Left hindlimb (tissue), 1 donor: ENCODE results near the gene ZNF609.

Source experiments
- DNase-seq: peaks from one replicate; pipeline ENCODE4 v3.0.0-alpha.2; 2018

ZNF609 gene, protein sequence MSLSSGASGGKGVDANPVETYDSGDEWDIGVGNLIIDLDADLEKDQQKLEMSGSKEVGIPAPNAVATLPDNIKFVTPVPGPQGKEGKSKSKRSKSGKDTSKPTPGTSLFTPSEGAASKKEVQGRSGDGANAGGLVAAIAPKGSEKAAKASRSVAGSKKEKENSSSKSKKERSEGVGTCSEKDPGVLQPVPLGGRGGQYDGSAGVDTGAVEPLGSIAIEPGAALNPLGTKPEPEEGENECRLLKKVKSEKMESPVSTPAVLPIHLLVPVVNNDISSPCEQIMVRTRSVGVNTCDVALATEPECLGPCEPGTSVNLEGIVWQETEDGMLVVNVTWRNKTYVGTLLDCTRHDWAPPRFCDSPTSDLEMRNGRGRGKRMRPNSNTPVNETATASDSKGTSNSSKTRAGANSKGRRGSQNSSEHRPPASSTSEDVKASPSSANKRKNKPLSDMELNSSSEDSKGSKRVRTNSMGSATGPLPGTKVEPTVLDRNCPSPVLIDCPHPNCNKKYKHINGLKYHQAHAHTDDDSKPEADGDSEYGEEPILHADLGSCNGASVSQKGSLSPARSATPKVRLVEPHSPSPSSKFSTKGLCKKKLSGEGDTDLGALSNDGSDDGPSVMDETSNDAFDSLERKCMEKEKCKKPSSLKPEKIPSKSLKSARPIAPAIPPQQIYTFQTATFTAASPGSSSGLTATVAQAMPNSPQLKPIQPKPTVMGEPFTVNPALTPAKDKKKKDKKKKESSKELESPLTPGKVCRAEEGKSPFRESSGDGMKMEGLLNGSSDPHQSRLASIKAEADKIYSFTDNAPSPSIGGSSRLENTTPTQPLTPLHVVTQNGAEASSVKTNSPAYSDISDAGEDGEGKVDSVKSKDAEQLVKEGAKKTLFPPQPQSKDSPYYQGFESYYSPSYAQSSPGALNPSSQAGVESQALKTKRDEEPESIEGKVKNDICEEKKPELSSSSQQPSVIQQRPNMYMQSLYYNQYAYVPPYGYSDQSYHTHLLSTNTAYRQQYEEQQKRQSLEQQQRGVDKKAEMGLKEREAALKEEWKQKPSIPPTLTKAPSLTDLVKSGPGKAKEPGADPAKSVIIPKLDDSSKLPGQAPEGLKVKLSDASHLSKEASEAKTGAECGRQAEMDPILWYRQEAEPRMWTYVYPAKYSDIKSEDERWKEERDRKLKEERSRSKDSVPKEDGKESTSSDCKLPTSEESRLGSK (N-terminal part only)

DNA sequence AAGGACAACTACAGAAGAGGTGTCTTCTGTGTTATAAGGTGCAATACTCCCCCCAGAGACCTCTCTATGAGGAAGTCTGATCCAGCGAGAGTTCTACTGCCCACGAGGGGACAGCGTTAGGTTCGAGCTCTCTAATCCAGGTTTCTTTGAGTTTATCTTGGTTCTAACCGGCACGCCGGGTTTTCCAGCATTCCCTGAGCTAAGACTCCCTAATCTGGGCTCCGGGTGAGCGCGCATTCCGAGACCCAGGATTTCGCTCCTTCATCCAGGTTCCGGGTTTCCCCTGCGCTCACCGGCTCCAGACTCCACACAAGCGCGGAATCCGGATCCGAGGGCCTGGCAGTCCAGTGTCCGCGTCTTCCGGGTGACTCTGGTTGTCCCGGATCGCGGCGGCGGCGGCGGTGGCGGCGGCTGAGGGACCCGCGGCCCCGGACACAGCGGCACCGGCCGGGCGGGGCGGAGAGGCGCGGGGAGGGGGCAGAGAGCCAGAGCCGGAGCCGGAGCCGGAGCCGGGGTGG lies at the start of gene ZNF609:
ZNF609 (plus strand) TSS at position 373 of the 518 bp plus-strand sequence. CDS start 38,842 bp downstream, outside the sequence.
- peak; percentile 97 for DNase-seq

DNA sequence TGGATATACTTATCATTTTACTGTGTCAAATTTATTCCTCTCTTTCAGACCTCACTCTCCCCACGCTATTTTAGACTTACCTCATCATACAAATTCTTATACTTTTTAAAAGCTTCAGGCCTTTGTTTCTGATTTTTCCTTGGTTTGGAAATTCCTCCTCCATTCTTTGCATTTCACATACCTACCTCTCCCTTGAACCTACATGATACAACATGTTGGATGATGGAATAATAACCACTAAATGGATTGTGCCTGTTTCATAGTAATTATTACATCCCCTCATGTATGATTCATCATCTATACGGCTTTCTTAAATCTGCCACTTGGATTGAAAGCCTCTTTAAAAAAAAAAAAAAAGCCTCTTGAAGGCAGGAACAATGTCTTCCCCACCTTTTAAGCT lies 48.2 kb upstream of the ZNF609 start:
- DNase-seq: no peak

DNA sequence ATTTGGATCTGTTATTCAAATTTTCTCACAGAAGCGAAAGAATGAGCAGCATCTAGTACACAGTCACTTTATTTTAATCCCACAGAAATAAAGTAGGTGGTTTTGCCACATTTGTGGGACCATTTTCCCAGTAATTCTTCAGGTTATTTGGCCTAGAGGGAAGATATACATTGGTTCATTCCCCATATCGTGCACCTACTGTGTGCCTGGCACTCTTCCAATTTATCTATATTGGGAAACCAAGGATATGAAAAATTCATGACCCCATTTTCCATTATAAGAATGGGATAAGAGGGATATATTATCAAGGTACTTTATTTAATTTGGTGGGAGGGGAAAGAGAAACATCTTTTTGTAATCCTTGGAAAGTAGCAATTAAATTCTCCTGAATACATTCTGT lies 37.7 kb upstream of the ZNF609 start:
- no peak for DNase-seq

DNA sequence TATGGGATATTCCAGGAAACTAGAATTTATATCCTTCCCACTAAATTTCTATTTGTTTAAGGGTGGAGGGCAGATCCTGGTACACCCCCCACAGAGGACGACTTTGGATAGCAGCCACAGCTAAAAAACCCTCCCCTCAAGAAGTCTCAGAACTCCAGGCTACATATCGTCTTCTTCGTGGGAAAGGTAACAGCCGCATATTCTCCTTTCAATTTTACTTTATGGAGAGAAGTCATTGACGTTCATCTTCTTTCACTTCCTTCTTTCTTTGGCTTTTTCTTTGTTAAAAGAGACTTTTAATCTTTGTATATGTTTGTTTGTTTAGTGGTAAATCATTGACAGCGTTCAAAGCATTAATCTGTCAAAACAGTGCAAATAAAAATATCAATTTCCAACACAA lies 36.4 kb upstream of the ZNF609 start:
- no peak for DNase-seq

DNA sequence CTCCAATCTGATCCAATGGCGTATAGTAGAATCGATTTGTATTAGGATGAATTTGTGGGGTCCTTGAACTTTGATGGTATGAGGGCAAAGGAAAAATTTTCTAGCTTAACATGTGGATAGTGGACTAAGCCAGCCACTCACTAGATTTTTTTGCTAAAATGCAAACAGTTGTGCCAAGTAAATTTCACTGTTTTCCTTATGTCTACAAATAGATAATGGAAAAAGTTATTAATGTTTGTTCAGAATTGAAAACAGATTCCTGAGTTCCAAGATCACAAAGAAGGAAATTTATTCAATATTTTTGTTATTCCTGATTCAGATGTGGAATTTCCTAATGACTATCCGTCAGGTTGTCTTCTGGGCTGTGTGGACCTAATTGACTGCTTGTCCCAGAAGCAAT lies 35.2 kb upstream of the ZNF609 start:
- no peak for DNase-seq

DNA sequence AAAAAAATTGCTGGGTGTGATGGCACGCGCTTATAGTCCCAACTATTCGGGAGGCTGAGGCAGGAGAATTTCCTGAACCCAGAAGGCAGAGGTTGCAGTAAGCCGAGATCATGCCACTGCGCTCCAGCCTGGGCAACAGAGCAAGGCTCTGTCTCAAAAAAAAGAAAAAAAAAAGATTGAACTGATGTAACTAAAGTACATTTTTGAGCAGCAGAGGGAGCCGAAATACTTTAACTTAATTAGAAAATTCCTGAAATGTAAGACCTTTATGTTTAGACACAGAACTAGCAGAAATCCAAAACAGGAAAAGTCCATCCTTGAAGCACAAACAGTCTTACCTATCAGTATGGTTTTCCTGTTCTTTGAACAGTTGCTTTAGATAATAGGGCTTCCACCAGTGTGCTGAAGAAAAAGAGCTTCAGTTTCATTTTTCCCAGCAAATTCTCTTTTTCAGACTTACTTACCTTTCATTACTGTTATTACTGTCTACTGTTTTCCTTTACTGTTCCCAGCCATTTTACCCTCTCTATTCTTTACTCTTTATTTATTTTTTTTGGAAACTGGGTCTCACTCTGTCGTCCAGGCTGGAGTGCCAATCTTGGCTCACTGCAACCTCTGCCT lies 33.4 kb upstream of the ZNF609 start:
- DNase-seq: no peak

DNA sequence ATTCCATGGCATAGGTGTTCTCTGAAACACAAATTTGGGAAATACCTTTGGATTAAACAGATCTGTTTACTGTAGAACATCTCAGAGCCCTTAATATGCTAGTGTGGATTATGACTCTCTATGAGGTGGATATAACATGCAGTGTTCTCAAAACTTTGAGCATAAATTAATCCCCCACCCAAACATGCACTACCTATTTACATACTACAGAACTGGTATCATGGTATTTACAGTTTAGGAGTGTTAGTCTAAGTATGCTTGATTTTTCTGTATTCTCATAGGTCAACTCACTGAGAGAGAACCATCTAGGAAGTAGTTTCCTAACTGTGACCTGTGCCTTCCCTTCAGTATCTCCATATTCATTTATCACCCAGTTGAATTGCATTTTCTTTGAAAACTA lies 30.9 kb upstream of the ZNF609 start:
- DNase-seq: no peak

DNA sequence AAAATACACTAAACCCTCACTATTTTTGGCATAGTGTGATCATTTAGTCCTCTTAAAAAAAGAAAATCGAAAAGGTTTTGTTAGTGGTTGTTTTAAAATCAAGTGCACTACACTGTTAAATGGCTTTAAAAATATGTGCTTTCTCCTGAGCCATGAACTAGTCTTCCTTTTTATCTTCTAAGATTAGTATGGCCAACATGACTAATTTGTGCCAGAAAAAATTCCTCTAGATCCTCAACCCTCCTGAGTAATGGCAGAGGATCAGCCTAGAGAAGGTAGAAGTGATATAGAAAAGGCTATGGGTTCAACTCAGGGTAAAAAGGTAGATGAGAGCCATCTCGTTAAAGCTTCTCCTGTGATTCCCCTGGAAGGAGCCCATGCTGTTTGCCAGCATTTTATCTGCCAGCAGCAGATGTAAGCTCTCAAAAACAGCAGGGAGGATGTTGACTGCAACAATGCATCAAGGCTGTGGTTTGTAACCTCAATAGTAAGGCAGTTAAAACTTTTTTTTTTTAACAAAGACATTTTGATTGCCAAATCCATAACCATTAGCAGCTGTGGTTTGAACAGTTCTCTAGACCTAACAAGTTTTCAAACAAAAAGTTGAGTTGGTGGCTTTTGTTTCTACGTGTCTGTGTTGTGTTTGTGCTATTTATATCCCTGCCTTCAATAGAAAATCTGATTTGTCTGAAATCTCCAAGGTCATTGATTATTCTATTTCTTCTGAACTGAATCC lies 30.2 kb upstream of the ZNF609 start:
- DNase-seq: no peak

DNA sequence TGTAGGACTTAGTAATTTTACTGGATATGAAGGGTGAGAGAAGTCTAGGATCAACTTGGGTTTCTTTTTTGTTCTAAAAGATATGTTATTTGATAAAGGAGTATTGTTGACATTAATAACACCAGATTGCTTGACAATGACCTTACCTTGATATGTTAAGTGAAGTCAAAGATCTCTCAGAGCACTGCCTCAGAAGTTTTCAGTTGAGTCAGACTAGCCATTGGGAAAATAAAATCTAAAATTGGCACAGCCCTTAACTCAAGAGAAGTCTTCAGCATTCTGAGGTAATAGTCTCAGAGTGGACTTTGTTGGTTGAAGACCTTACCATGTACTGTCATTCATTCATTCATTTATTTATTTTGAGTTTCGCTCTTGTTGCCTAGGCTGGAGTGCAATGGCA lies 22.4 kb upstream of the ZNF609 start:
- DNase-seq: no peak

DNA sequence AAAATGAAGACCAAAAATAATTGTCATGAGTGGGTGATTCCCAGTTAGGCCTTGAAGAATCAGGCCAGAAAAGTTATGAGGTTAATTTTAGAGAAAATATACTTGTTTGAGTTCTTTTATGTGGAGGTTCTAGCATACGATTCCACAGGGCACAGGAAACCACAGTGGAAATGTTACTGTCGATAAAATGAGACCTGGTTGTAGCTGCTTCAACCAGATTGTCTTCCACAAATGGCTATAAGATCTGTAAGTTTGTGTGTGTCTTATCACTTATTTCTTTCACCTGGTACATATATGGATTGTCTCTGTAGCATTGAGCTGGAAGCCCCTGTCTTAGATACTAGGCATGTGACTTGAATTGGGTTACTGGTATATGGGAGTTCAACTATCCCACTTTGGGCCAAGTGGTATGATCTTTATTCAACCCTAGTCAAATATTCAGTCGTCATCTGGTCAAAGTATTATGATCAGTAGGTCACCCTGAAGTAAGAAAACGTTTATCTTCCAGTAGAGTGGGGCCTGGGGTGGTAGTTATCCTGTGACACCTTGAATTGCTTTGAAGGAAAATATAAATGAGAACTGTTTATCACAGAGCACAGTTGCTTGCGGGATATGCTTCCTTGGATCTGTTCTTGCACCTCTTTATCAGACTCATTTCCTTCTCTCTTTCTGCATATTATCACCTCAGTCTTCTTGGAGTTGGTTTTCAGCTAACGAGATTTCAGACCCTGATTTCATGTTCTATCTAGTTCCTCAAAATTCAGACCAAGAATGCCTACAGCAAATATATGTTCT lies 21.5 kb upstream of the ZNF609 start:
- DNase-seq: no peak

DNA sequence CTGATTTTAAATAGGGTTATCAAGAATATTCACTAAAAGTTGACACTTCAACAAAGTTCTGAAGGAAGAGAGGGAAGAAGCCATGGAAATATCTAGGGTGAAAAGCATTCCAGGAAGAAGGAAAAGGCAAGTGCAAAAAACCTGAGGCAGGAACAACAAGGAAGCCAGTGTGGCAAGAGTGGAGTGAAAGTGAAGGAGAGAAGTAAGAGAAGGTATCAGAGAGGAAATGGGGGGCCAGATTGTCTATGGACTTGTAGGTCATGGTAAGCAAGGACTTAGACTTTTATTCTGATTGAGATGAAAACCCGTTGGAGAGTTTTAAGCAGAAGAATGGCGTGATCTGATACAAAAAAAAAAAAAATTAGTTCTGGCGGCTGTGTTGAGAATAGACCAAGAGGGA lies 18.5 kb upstream of the ZNF609 start:
- no peak for DNase-seq

DNA sequence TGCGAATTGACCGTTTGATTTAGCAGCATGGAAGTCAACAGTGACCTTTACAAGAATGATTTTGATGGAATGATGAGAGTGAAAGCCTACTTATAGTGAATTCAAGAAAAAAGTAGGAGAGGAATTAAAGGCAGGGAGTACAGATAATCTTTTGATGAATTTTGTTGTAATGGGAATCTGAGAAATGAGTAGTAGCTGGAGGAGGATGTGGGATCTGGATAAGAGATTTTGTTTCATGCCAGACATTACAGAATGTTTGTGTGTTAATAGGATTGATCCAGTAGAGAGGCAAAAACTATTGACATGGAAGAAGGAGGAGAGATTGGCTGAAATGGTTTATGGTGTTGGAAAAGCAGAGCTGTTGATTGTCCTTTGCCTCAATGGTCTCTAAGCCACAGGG lies 17.4 kb upstream of the ZNF609 start:
- DNase-seq: no peak

DNA sequence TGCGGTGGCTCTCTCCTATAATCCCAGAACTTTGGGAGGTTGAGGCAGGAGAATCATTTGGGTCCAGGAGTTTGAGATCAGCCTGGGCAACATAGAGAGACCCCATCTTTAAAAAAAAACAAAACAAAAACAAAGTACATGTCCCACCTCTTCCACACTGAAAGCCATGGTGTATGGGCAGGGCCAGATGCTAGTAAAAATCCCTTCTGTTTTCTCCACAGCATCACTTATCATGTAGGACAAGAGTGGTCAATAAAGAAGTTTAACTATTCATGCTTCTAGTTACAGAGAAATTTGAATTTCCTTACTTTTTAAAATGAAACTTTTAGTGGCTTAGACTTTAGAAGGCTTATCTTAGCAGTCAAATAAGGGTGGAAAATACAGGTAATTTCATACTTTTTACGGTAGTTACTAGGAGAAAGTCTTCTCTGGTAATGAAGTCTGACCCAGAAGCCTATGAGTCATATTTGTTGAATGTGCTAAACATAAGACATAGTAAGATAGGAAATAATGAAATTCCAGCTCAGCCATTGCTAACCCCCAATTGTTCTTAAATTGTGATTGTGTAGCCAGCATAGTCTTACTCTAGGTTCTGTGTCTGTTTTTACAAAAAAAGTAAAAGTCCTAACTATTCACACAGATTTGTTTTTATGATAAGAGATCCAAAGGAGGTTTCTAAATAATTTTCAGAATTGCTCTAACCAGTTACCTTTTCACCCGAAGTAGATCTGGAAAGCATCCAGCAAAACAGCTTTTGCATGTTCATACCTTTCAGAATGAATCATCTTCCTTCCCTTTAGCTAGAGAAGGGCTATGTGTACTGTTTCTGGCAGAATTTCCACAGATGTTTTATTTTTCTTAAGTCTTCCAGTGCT lies 16.4 kb upstream of the ZNF609 start:
- DNase-seq: no peak

DNA sequence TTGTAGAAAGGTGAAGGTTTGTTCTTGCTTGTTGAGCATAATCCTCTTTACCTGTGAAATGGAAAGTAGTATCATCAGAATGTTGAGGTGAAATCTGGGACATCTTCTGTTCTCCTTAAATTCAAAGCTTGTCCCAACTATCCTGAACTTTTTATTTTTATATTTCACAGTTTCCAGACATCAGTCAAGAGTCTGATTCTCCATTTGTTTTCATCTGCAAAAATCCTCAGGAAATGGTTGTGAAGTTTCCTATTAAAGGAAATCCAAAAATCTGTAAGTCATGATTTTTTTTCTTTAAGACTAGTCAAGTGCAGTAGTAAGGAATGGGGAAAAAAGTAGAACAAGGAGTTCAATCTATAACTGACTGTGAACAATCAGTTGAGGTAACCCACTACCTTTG lies 15.5 kb upstream of the ZNF609 start:
- DNase-seq: no peak

DNA sequence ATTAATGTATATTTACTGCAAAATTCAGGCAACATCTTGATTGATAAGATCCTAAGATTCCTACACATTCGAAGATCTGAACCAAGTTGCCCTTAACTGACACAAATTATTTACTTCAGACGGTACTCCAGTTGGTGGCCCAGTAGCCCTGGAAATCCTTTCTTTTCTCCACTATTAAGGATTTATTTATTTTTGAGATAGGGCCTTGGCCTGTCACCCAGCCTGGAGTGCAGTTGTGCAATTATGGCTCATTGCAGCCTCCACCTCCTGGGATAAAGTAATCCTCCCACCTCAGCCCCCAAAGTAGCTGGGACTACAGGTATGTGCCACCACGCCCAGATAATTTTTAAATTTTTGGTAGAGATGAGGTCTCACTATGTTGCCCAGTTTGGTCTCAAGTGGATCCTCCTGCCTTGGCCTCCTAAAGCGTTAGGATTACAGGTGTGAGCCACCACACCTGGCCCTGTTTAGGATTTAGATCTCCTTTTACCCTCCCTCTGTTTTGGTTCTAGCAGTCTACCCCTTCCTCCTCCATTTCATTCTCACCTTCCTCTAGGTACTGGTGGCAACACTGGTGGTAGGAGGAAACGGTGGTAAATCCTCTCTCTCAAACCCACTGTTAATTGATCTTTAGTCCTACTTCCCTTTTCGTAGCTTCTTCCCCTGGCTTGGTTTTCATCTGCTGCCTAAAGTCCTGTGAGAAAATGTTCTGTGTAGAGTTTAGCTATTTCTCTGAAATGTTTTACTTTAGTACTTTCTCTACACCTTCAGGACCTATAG lies 12.7 kb upstream of the ZNF609 start:
- no peak for DNase-seq

DNA sequence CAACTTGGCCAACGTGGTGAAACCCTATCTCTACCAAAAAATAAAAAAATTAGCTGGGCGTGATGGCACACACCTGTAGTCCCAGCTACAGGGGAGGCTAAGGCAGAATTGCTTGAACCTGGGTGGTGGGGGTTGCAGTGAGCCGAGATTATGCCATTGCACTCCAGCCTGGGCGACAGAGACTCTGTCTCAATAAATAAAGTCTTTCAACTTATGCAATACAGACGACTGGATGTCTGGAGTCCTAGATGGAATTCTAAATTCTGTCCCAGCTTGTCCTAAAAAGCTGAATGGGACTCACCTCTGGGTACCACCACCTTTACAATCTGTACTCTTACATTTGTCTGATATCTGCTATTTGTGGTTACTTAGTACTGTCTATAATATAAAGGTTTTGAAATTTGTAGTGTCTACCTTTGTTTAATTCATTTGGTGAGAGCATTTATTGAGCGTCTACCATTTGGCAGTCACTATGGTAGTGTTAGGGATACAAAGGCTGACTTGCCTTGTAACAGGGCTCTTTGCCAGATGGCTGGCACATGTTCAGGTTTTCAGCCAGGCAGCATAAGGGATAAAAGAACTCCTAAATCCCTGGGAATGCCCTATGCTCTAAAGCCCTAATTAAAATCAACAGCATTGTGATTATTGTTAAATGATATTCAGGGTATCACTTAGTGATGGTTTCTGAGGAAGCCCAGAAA lies 7.2 kb upstream of the ZNF609 start:
- DNase-seq: no peak

DNA sequence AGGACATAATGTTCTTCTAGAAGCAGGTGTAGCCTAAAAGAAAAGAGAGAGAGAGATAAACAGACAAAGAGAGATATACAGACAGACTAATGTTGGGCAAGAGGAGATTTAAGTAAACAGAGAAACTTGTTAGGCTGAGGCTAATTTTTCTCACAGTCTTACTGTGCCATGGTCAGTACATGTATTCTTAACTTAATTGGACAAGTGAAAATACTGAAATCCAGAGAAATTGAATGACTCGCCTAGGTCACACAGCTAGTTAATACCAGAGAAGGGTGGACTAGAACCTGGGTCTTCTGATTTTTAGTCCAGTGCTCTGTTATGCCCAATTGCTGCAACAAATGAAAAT lies 6.7 kb upstream of the ZNF609 start:
- DNase-seq: no peak

DNA sequence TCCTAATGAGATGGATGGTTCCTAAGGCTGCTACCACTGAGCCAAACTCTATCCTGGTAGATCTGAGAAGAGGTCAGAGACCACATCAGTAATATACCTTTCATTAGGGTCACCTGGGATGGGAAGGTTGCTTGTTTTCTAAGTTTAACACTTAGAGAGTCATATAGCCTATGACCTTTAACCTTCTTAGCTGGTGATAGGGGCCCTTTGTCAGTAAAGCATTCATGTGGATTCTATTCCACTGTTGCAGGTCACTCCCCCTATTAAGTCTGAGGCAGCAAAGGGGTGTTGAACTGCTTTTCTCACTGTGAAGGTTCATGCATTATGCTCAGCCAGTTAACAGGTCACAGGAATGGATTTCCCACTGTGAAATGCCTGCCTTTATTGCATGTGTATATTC lies 6.1 kb upstream of the ZNF609 start:
- no peak for DNase-seq

DNA sequence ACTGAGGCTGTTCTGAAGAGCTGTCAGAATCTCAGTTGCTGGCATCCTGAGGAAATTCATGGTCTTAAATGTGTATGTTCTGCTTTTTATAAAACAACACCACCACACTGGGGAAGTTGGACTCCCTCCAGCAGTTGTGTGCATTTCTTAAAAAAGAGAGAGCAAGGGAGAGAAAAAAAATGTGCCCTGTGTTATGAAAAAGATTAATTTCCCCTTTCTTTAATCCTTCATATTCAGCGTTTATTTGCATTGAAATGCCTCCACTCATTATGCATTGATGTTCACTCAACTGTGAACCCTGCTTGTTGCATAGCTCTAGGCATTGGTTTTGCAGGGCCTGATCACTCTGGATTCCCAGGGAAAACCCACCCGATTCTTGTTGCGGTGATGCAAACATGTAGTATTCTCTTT lies 4.4 kb upstream of the ZNF609 start:
- no peak for DNase-seq
